ENCODE results near the gene LCE2C.

The LCE2C gene

GRCh38 chr1:152725261-152725660 is 50.2 kb downstream of the LCE2C start:
- DNase-seq (ENCODE audit: low read depth), result peak; percentile 37

Measured in ELR (cell line).